Mucosa of gallbladder (tissue), 1 donor: Measurements from ENCODE around the gene KIF4A. TPM values are rescaled to one million over a fixed set of nuclear protein-coding genes. Genes with fewer than 3 reads are reported as not detected.
"Not testable (repeated sequence)": the region's sequence is repeated elsewhere in the genome, so short reads cannot be mapped to it uniquely, and the experiment has no call there.

ENCODE experiments used
- DNase-seq: peaks from one replicate; pipeline ENCODE4 v3.0.0-alpha.2; 2020; ENCODE audit warnings: low spot score
- total RNA-seq: library from RNA; stranded (reverse); gene quantifications from one replicate; pipeline ENCODE4 v1.2.1, GENCODE V29; 2021
- donor health status: DM: no; HTN: no; CAD: no.

KIF4A gene
- total RNA-seq, 1 donor from 2014 or later = 0.92 TPM

DNA sequence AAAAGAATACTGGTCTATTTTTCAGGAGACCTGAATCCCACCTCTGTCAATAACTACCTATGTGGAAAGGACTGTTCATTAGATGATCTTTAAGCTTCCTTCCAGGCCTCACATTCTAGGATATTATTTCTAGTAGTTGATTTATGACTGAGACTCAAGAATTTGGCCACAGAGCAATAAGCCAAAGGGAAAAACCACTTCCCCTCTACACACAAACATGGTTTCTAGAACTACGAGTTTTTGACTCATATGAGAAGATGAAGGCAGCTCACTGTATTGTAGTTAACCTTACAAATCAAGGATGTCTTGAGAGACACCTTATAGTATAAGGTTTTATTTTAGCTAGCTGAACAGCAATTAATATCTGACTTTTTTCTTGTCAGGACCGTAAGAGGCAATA is 96.3 kb downstream of the KIF4A start:
- no peak for DNase-seq

DNA sequence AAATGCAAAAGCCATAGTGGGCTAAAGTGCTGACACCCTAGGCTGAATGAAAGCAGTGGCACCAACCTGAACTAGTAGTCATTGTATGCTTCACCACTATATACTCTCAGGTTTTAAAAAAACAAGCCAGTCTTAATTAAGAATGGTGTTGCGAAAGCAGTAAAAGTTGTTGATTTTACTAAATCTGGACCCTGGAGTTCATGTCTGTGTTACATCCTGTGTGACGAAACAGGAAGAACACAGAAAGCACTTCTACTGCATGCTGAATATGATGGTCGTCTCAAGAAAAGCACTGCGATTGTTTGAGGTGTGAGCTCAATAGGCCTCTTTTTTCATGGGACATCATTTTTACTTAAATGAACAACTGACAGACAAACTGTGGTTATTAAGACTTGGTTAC is 109.0 kb downstream of the KIF4A start:
- no peak for DNase-seq

DNA sequence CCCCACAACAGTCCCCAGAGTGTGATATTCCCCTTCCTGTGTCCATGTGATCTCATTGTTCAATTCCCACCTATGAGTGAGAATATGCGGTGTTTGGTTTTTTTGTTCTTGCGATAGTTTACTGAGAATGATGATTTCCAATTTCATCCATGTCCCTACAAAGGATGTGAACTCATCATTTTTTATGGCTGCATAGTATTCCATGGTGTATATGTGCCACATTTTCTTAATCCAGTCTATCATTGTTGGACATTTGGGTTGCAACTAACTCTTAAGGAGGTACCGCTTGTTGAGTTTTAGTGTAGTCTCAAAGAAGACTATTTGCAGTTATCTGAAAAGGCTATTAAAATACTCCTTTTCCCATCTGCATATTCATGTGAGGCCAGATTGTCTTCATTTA is 110.3 kb downstream of the KIF4A start:
- DNase-seq = not testable (repeated sequence)

DNA sequence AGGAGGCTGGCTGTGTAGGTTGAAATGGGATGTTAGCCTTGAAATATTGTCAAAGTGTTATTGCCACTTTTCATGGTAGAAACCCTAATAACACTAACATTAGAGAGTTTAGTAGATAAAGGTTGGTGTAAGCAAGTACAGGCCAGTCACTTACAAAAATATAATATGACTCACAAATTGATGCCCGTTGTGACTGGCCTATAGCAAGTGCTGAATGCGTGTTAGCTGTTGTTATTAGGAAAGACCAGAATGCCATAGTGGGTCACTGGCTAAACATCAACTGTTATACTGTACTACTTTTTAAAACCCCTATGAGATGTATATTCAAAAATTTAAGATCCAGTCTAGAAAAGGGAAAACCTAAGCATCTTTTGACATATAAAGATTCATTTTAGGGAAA is 112.8 kb downstream of the KIF4A start:
- DNase-seq = no peak

DNA sequence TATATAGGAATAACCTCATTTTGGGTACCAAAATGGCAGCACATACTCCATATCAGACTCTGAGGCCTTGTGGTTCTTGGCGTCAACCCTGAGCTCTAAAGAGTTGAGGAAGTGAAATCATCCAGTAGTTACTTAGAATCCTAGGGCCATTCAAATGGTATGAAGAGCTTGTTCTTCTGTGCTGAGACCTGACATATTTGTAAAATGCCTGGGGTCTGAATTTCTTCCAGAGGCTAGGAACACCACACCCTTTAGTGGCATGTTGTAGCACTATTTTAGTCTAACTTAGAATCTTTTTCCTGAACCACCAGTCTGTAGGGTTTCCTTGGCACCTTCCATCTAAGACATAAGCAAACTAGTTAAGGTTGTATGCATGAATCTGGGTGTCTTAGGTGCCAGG is 115.1 kb downstream of the KIF4A start:
- DNase-seq = no peak

DNA sequence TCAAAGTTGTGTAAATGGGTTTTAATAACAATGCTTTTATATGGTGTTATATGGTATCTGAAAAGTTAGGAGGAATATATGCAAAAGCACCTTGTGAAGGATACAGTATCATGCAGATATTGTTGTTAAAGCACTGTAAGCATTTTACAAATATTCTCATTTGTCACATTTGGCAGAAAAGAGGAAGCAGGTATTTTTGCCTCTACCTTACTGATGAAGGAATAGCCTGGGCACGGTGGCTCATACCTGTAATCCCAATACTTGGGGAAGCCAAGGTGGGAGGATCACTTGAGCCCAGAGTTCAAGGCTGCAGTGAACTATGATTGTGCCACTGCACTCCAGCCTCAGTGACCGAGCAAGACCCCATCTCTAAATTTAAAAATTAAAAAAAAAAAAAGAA is 121.0 kb downstream of the KIF4A start:
- no peak for DNase-seq

DNA sequence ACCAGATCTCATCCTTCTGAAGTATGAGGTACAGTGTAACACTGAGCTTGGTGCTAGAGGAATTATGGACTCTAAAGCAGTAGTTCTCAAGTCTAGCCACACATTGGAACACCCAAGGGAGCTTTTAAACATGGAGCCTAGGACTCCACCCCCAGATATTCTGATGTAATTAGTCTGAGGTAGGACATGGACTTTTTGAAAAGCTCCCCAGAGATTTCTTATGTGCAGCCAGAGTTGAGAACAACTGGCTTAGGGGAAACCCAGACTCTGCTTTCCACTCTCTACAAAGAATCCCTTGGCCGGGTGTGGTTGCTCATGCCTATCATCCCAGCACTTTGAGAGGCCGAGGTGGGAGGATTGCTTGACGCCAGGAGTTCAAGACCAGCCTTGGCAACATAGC is 121.6 kb downstream of the KIF4A start:
- DNase-seq = no peak

DNA sequence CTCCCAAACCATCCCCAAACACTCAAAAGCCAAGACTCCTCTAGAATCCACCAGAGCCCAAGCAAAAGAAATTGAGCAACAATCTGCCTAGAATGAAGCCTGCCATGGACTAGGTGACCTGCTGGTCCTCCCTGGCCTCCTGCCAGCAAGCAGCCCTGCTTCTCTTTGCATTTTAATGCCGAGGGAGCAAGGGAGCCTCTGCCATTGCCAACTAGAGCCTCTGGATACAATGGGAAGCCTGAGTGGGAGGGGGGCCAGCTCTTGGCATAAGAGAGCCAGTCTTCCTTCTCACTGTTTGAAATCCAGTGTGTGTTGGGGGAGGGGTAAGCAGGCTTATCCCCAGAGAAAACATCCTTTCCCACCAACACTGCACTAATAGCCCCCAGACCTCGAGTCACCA is 131.7 kb downstream of the KIF4A start:
- DNase-seq = no peak

DNA sequence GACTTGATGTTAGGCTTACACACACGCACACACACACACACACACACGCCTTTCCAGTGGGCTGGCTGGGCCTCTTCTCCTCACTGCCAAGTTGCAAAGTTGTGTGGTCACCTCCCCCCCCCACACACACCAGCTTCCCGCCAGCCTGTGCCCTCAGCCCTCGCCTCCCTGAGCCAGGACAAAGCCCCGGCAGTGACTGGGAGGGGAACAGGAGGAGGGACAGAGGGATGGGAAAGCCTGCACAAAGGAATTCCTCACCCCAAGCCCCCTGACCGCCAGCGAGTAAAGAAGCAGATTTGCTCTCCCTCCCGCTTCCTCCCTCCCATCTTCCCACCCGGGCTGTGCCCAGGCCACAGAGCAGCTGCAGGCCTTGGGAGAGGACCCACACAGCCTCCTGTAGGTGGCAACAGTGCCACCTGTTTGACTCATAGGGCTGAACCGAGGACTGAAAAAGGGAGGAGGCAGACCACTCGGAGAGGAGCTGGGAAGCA is 133.0 kb downstream of the KIF4A start, which contains the start of gene GDPD2:
Gene GDPD2 (plus strand): TSS at position 464 of the 491 bp plus-strand sequence. CDS start 1,671 bp downstream, outside the sequence.
- no peak for DNase-seq

DNA sequence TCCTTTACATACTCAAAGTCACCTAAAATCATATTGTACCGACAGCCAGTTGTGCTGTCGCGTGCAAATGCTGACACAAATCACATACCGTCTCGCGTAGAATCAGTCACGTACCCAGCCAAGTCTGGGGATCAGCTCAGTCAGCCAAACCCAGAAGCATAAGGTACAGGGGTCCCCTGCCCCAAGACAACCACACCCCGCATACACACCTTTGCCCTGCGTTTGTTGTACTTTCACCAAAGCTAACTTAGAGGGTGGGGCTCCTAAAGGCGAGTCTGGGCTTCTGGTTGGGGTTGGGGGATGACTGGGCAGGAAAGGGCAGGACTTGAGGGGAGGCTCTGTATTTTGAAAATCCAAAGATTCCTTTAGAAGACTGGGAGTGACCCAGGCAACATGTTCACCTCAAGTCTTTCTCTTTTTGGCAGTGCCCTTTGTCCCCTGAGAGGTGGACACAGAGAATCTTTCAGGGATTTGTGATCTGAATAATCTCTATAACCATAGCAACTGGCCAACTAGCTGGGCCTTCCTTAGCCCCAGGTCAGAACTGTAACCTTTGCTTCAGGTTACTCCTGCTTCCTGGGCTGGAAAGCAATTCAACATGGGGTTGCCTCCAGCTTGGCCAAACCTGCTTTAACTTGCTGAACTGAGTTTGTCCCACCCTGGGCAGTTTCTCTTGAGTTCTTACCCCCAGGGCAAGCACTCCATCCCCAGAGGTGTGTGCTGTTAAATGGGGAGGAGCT is 134.2 kb downstream of the KIF4A start:
- DNase-seq = no peak

DNA sequence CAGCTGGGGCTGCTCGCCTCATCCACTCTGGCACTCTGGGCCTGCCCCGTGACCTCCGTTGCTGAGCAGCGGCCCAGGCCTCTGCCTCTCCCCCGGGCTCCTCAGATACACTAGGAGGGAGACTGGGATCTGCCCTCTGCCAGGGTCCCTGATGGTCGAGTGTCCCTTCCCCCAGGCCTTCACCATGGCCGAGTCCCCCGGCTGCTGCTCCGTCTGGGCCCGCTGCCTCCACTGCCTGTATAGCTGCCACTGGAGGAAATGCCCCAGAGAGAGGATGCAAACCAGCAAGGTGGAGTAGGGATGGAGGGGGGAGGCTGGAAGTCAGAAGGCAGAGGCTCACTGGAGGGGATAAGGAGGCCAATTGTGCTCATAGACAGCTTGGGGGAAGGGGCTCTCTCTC is 134.9 kb downstream of the KIF4A start:
- DNase-seq = no peak

DNA sequence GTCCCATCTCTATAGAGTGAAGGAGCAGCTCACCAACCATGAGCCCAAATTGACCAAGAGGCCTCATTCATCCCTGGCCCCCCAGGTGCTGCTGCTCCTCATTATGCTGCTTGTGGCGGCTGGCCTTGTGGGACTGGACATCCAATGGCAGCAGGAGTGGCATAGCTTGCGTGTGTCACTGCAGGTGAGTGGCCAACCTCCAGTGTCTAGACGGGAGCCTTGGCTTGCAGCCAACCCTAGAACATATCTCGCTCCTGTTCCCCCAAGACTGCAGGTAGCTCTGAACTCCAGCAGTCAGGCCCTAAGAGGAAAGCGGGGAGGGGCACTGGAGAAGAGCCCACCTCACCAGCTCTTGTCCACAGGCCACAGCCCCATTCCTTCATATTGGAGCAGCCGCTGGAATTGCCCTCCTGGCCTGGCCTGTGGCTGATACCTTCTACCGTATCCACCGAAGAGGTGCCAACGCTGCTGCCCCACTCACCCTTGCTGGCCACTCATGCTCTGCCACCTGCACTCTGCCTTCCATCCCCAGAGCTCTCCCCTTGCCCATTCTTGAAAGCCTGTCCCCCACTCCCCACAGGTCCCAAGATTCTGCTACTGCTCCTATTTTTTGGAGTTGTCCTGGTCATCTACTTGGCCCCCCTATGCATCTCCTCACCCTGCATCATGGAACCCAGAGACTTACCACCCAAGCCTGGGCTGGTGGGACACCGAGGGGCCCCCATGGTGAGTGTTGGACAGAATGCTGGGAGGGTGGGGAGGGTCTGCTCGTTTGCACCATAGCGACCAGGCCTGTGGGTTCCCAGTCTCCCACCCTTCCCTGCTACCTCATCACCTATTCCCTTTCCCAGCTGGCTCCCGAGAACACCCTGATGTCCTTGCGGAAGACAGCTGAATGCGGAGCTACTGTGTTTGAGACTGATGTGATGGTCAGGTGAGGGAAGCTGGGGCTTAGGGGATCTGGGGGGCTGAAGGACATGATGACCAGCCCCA is 136.7 kb downstream of the KIF4A start:
- no peak for DNase-seq

DNA sequence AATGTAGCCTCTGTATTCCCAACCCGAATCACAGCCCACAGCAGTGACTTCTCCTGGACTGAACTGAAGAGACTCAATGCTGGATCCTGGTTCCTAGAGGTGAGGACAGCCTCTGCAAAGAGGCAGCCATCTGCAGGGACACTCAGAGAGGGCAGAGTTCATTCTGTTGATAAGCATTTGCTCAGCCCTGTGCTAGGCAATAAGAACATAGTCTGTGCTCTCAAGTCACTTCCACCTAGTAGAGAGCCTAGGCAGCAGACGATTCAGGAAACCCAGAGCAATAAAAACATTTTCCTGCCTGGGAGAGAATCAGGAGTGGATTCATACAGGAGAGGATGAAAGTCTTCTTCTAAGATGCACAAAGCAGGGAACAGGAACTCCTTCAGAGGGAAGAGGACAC is 137.5 kb downstream of the KIF4A start:
- no peak for DNase-seq

DNA sequence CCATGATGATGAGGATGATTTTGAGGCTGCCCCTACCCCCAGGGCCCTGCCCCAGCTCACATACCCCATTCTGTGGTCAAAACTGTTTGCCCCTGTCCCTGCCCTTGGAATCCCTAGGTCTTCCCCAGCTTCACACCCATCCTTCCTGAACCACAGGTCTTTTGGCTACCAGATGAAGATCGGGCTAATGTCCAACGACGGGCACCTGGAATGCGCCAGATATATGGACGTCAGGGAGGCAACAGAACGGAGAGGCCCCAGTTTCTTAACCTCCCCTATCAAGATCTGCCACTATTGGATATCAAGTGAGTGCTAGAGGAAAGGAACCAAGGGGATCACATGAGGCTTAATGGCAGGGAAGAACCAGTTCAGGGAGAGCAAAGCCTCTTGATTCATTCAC is 139.9 kb downstream of the KIF4A start:
- DNase-seq = no peak

DNA sequence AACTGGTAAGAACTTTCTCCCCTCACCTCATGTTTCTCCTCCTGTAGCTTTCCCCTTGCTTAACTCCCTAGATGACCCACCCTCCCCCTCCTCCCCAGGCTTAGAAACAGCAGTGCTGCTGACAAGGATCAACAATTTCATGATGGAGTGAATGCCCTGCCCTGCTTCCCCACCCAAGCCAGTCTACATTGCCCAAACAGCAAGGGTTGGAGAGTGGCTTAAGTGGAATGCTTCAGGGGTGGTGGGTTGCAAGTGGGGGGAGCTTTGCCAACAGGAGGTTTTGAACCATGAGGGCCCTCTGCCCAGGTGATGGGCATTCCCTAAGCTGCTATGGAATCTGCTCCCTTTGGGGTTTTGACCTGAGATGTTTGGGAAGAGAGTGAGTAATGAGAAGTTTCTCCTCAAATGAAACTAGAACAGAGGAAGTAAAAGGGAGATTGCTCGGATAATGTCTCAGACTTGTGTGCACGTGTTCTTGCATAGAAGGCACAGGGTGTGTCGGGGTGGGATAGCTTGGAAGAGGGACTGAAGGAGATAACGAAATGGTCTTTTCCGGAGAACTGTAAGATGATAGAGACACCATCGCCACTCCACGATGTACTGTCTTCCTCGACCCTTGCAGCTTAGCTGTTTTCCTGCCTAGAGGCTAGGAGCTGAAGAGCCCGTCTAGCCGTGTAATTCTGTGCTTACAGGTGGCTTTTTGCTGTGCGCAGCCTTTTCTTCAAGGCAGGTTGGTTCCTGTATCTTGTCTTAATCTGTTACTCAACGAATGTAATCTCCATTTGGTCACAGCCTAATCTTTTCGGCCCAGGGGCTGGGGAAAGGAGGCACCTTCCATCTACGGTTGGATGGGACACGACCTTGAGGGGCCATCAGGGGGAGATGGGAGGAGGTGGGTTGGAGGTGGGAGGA is 143.3 kb downstream of the KIF4A start:
- no peak for DNase-seq

DNA sequence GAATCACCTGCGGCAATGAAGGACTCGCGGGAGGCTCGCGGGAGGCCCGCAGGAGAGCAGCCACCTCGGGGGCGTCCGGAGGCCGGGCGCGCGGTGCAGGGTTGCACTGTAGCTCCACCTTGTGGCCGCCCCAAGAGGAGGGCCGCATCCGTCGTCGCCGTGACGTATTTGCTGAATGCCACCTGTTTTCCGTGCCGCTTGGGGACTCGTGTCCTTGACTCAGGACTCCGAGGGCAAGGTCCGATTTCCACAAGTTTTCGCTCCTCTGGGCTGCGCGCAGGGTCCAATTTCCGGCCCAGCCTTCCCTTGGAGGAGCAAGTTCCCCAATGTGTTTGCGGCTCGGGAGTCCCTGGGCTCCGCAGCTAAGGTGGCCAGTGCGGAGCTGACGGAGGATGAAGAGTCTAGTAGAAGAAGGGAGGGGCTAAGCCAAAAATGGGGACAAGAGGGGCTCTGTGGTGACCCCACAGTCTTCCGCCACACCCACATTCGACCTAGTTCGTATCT is 144.0 kb downstream of the KIF4A start:
- peak; percentile 71 for DNase-seq

DNA sequence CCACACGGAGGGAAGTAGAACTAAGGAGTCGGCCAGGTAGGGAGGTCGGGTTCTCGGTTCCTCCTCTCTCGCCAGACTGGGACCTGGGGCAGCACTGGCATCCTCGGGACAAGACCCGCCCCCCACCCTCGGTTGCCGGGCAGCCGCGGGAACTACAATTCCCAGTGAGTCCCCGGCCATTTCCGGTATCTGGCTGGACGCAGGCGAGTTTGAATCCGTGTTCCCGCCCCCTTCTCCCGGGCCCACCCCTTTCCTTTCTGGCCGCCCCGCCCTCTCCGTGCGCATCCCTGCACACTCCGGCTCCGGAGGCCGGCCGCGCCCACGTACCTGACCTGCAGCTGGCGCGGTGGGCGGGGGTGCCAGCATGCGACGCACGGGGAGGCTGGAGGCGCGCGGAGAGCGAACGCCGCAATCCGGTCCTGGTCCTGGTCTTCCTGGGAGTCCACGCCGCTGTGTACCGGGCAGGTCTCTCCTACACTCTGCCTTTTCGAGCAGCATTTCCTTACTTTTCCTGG is 144.5 kb downstream of the KIF4A start:
- peak; percentile 90 for DNase-seq

DNA sequence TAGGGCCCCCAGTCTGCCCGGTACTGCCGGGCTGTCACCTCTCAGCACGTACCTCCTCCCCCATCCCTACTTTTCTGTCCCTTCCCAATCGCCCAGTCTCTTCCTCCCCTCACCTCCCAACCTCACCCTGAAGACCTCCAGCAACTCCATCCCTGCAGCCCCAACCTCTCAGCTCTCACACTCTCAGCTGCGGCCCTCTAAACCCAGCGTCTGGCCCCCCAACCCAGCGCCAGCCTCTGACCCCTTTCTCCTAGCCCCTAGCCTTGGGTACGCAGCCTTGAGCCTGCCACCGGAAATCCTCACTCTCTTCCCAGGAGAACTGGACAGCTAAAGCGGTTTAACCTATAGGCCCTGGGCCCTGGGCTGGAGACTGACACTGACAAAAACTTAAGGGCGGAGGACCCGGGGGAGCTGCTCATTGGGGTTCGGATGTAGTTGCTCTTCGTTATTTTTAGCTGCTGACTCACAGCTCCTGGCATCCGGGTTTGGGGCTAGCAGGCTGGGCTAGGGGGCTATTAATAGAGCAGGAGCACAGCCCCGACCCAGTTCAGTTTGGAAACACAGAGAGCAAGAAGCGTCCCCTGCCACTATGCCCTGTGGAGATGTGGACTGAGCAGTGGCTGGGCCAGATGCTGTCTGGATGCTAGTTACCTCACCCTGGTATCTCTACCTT is 145.1 kb downstream of the KIF4A start:
- no peak for DNase-seq

DNA sequence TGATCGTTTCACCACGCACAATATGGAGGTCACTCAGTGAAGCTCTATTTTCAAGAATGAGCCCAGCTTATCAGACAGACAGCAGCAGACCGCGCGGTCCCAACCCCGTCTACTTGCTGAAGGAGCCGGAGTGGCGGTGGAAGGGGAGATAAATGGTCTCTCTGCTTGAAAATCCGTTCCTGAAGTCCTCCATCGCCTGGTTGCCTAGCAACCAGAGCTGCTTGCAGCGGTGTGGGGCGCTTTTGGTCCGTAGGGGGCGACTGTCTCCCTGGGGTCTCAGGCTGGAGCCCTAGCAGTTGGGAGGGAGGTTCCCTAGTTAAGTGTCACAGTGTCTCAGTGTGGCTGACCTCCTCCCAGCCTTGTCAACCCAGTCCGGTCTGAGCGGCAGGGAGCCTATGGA is 146.4 kb downstream of the KIF4A start:
- no peak for DNase-seq

DNA sequence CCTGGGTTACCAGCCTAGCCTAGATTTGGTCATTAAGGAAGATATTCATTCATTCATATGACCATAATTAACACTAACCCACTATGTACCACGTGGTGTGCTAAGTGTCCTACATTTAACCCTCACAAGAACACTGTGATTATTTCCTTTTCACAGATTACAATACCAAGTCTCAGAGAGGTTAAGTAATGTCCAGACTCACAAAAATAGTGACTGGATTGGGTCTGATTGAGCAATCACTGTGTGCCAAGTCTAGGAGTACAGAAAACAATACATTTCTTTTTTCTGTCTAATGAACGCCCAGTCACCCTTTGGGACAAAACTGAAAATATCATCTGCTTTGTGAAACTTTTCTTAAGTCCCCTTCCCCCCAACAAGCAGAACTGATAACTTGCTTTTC is 147.1 kb downstream of the KIF4A start:
- no peak for DNase-seq
